Activated CD8-positive, alpha-beta memory T cell treated with anti-CD3 and anti-CD28 coated beads, Interleukin-2, amount 10 ng/mL, durations not matched to agents 7 days and 5 days (primary cell): ENCODE results near the gene ASTE1. TPM values are rescaled to one million over a fixed set of nuclear protein-coding genes. Genes with fewer than 3 reads are reported as not detected.
"Not testable (repeated sequence)": the region's sequence is repeated elsewhere in the genome, so short reads cannot be mapped to it uniquely, and the experiment has no call there.

Experiments used
- ATAC-seq: fragments of 150-1000 bp; cut with Tn5 transposase; one replicate; pipeline ENCODE4 v1.10.0; 2021; ENCODE audit warnings: moderate library complexity
- CTCF ChIA-PET: fragments of 350-600 bp; sonication (Branson Sonifier 250); formaldehyde crosslinking; loops from one replicate; lab custom pipeline; 2021; ENCODE audit warnings: antibody characterized with exemption; lab: Charles Lee
- DNase-seq: peaks from one replicate; pipeline ENCODE4 v3.0.0-alpha.2; 2020
- H3K27ac Mint-ChIP-seq: one replicate; pipeline ENCODE4 v1.8.0; 2021; ENCODE audit warnings: mild to moderate bottlenecking, mixed read lengths
- H3K27me3 Mint-ChIP-seq: one replicate; pipeline ENCODE4 v1.8.0; 2021; ENCODE audit warnings: mixed read lengths
- H3K36me3 Mint-ChIP-seq: one replicate; pipeline ENCODE4 v1.8.0; 2021; ENCODE audit warnings: mild to moderate bottlenecking, mixed read lengths
- H3K4me1 Mint-ChIP-seq: one replicate; pipeline ENCODE4 v1.8.0; 2021; ENCODE audit warnings: mixed read lengths
- H3K4me3 Mint-ChIP-seq: one replicate; pipeline ENCODE4 v1.8.0; 2021; ENCODE audit warnings: mild to moderate bottlenecking, moderate library complexity, mixed read lengths
- H3K9me3 Mint-ChIP-seq: one replicate; pipeline ENCODE4 v1.8.0; 2022; ENCODE audit warnings: low read depth, mixed read lengths
- total RNA-seq, 2 experiments: library from RNA; stranded (reverse); gene quantifications; one replicate each; pipeline ENCODE4 v1.2.3, GENCODE V29; 2021

Gene ASTE1
- total RNA-seq, 2 experiments from 2014 or later, result 10.9 to 14.2 TPM

- H3K9me3 Mint-ChIP-seq, result no peaks in the 10 kb centered on the region
Measured at GRCh38 chr3:131001071-131001470, 25.6 kb downstream of the ASTE1 start.

GRCh38 chr3:130997289-130997688, 29.3 kb downstream of the ASTE1 start:
- DNase-seq (no peak), ATAC-seq (no peak)
- Mint-ChIP-seq H3K27me3 (no peaks in the 10 kb centered on the region), H3K4me1 (no peaks in the 10 kb centered on the region), H3K27ac (no peak overlapping the region), H3K36me3 (peaks cover 16% of the 10 kb centered on the region), H3K4me3 (no peak overlapping the region), H3K9me3 (no peaks in the 10 kb centered on the region)
- CTCF ChIA-PET, result interaction anchor here (0.8 to 1.2 kb wide), 2 partner anchors 12 to 40 kb away, joined by 3 read pairs; no protein-coding TSS in a partner anchor

More at GRCh38 chr3:131001071-131001470, 25.6 kb downstream of the ASTE1 start:
- peaks cover 22% of the 10 kb centered on the region for H3K4me1 Mint-ChIP-seq
- H3K27ac Mint-ChIP-seq, result no peak overlapping the region
- no peaks in the 10 kb centered on the region for H3K27me3 Mint-ChIP-seq
- H3K36me3 Mint-ChIP-seq, result peaks cover 33% of the 10 kb centered on the region
- DNase-seq, result no peak
- ATAC-seq, result no peak
- CTCF ChIA-PET, result no interaction called here
- no peak overlapping the region for H3K4me3 Mint-ChIP-seq

- CTCF ChIA-PET, result no interaction called here
- peaks cover 19% of the 10 kb centered on the region for H3K36me3 Mint-ChIP-seq
Measured at GRCh38 chr3:130992344-130992743, 34.3 kb downstream of the ASTE1 start.

GRCh38 chr3:130991126-130991525, 35.5 kb downstream of the ASTE1 start:
- Mint-ChIP-seq H3K27me3 (no peaks in the 10 kb centered on the region), H3K36me3 (peaks cover 18% of the 10 kb centered on the region), H3K27ac (no peak overlapping the region), H3K4me3 (no peak overlapping the region), H3K4me1 (no peaks in the 10 kb centered on the region), H3K9me3 (no peaks in the 10 kb centered on the region)
- ATAC-seq (no peak), DNase-seq (no peak)
- CTCF ChIA-PET, result no interaction called here

More at GRCh38 chr3:130992344-130992743, 34.3 kb downstream of the ASTE1 start:
- Mint-ChIP-seq H3K4me1 (no peaks in the 10 kb centered on the region), H3K9me3 (no peaks in the 10 kb centered on the region), H3K4me3 (no peak overlapping the region), H3K27me3 (no peaks in the 10 kb centered on the region), H3K27ac (no peak overlapping the region)
- ATAC-seq (no peak), DNase-seq (no peak)

GRCh38 chr3:130990282-130990681, 36.3 kb downstream of the ASTE1 start:
- Mint-ChIP-seq H3K9me3 (no peaks in the 10 kb centered on the region), H3K4me1 (no peaks in the 10 kb centered on the region), H3K36me3 (peaks cover 22% of the 10 kb centered on the region), H3K27me3 (no peaks in the 10 kb centered on the region), H3K27ac (no peak overlapping the region), H3K4me3 (no peak overlapping the region)
- CTCF ChIA-PET, result no interaction called here
- ATAC-seq (no peak), DNase-seq (no peak)

- no peak for DNase-seq
- Mint-ChIP-seq H3K4me3 (no peak overlapping the region), H3K9me3 (no peaks in the 10 kb centered on the region), H3K36me3 (peaks cover 17% of the 10 kb centered on the region), H3K4me1 (no peaks in the 10 kb centered on the region), H3K27ac (no peak overlapping the region), H3K27me3 (no peaks in the 10 kb centered on the region)
- no peak for ATAC-seq
- CTCF ChIA-PET, result no interaction called here
Measured at GRCh38 chr3:130981469-130981868, 45.2 kb downstream of the ASTE1 start.

GRCh38 chr3:130979117-130979516, 47.5 kb downstream of the ASTE1 start:
- peaks cover 16% of the 10 kb centered on the region for H3K36me3 Mint-ChIP-seq
- DNase-seq (no peak), ATAC-seq (no peak)
- no peaks in the 10 kb centered on the region for H3K9me3 Mint-ChIP-seq
- no peak overlapping the region for H3K27ac Mint-ChIP-seq
- H3K27me3 Mint-ChIP-seq, result no peaks in the 10 kb centered on the region
- no peak overlapping the region for H3K4me3 Mint-ChIP-seq
- CTCF ChIA-PET, result no interaction called here
- H3K4me1 Mint-ChIP-seq, result no peaks in the 10 kb centered on the region

- CTCF ChIA-PET, result no interaction called here
- Mint-ChIP-seq H3K27me3 (no peaks in the 10 kb centered on the region), H3K27ac (no peak overlapping the region), H3K9me3 (no peaks in the 10 kb centered on the region), H3K4me3 (no peak overlapping the region), H3K36me3 (peaks cover 16% of the 10 kb centered on the region), H3K4me1 (no peaks in the 10 kb centered on the region)
- no peak for ATAC-seq
- DNase-seq, result no peak
Measured at GRCh38 chr3:130976706-130977105, 49.9 kb downstream of the ASTE1 start.

- Mint-ChIP-seq H3K36me3 (peaks cover 25% of the 10 kb centered on the region), H3K4me1 (peaks cover 4% of the 10 kb centered on the region), H3K9me3 (no peaks in the 10 kb centered on the region), H3K27ac (no peak overlapping the region), H3K27me3 (no peaks in the 10 kb centered on the region), H3K4me3 (no peak overlapping the region)
- CTCF ChIA-PET, result no interaction called here
- DNase-seq (no peak), ATAC-seq (no peak)
Measured at GRCh38 chr3:130975251-130975650, 51.4 kb downstream of the ASTE1 start.

GRCh38 chr3:130974201-130974600, 52.4 kb downstream of the ASTE1 start:
- ATAC-seq (no peak), DNase-seq (no peak)
- Mint-ChIP-seq H3K27ac (no peak overlapping the region), H3K4me1 (peaks cover 4% of the 10 kb centered on the region), H3K9me3 (no peaks in the 10 kb centered on the region), H3K36me3 (peaks cover 29% of the 10 kb centered on the region), H3K4me3 (no peak overlapping the region), H3K27me3 (no peaks in the 10 kb centered on the region)
- CTCF ChIA-PET, result no interaction called here

- Mint-ChIP-seq H3K9me3 (no peaks in the 10 kb centered on the region), H3K36me3 (peaks cover 31% of the 10 kb centered on the region), H3K4me3 (no peak overlapping the region), H3K27ac (no peak overlapping the region), H3K4me1 (peaks cover 4% of the 10 kb centered on the region), H3K27me3 (no peaks in the 10 kb centered on the region)
- no peak for ATAC-seq
- CTCF ChIA-PET, result no interaction called here
- DNase-seq, result no peak
Measured at GRCh38 chr3:130973406-130973805, 53.2 kb downstream of the ASTE1 start.

- DNase-seq, H3K27me3 Mint-ChIP-seq, ATAC-seq, H3K4me1 Mint-ChIP-seq, H3K9me3 Mint-ChIP-seq, CTCF ChIA-PET, H3K27ac Mint-ChIP-seq, H3K4me3 Mint-ChIP-seq: not testable (repeated sequence)
- peaks cover 36% of the 10 kb centered on the region for H3K36me3 Mint-ChIP-seq
Measured at GRCh38 chr3:130972592-130972991, 54.0 kb downstream of the ASTE1 start.

- Mint-ChIP-seq H3K4me1 (peaks cover 4% of the 10 kb centered on the region), H3K36me3 (peaks cover 42% of the 10 kb centered on the region), H3K9me3 (no peaks in the 10 kb centered on the region), H3K27me3 (no peaks in the 10 kb centered on the region), H3K27ac (no peak overlapping the region), H3K4me3 (no peak overlapping the region)
- ATAC-seq, result no peak
- CTCF ChIA-PET, result no interaction called here
- no peak for DNase-seq
Measured at GRCh38 chr3:130971208-130971607, 55.4 kb downstream of the ASTE1 start.

GRCh38 chr3:130969621-130970020, 57.0 kb downstream of the ASTE1 start:
- CTCF ChIA-PET, result no interaction called here
- ATAC-seq, result no peak
- Mint-ChIP-seq H3K4me3 (no peak overlapping the region), H3K36me3 (peaks cover 49% of the 10 kb centered on the region), H3K4me1 (peaks cover 4% of the 10 kb centered on the region), H3K27ac (no peak overlapping the region), H3K9me3 (no peaks in the 10 kb centered on the region), H3K27me3 (no peaks in the 10 kb centered on the region)
- no peak for DNase-seq

- H3K4me1 Mint-ChIP-seq, result peaks cover 4% of the 10 kb centered on the region
- no peak for ATAC-seq
- CTCF ChIA-PET, result no interaction called here
- H3K36me3 Mint-ChIP-seq, result peaks cover 55% of the 10 kb centered on the region
- no peaks in the 10 kb centered on the region for H3K9me3 Mint-ChIP-seq
- no peaks in the 10 kb centered on the region for H3K27me3 Mint-ChIP-seq
- no peak for DNase-seq
- H3K4me3 Mint-ChIP-seq, result no peak overlapping the region
- H3K27ac Mint-ChIP-seq, result no peak overlapping the region
Measured at GRCh38 chr3:130968221-130968620, 58.4 kb downstream of the ASTE1 start.
